PFSK-1 (cell line): ENCODE data around the gene HOXA5.

ENCODE experiments used
- FOXP2 ChIP-seq: optimal IDR thresholded peaks from 2 replicates; pipeline ENCODE3; 2011; ENCODE audit warnings: borderline replicate concordance, control low read depth, inconsistent platforms; ENCODE audit not compliant: insufficient read depth; ENCODE audit errors: extremely low read length, extremely low read depth
- POLR2AphosphoS5 ChIP-seq: IDR thresholded peaks from 2 replicates; pipeline ENCODE4 v1.6.1; 2012; ENCODE audit warnings: low read depth, mild to moderate bottlenecking, control low read depth, low read length, moderate library complexity
- REST ChIP-seq, 2 experiments: IDR thresholded peaks; 2 replicates each; pipeline versions ENCODE4 v1.6.1 to v1.8.0; 2011 to 2012; ENCODE audit warnings: low read depth in 2 of 2, low read length in 2 of 2, control low read depth in 1 of 2, inconsistent platforms in 1 of 2, mild to moderate bottlenecking in 1 of 2, moderate library complexity in 1 of 2; ENCODE audit not compliant: insufficient read depth in 1 of 2
- SIN3A ChIP-seq: IDR thresholded peaks from 2 replicates; pipeline ENCODE4 v1.6.1; 2012; ENCODE audit warnings: mild to moderate bottlenecking, low read length, moderate library complexity, borderline replicate concordance; ENCODE audit not compliant: insufficient read depth

GRCh38 chr7:27107391-27108381 is 35.8 kb downstream of the HOXA5 start:
- TF ChIP-seq POLR2AphosphoS5, result no peak
- TF ChIP-seq REST (IDR thresholded peaks at IDR 0.05; ENCODE audit: insufficient read depth in 1 of 2, low read depth in 2 of 2, low read length in 2 of 2), result no peak
- TF ChIP-seq SIN3A, result no peak
- TF ChIP-seq FOXP2, result no peak
